ENCODE measurements around the gene H1-8.
"Not testable (repeated sequence)": the region's sequence is repeated elsewhere in the genome, so short reads cannot be mapped to it uniquely, and the experiment has no call there.

The H1-8 gene, protein sequence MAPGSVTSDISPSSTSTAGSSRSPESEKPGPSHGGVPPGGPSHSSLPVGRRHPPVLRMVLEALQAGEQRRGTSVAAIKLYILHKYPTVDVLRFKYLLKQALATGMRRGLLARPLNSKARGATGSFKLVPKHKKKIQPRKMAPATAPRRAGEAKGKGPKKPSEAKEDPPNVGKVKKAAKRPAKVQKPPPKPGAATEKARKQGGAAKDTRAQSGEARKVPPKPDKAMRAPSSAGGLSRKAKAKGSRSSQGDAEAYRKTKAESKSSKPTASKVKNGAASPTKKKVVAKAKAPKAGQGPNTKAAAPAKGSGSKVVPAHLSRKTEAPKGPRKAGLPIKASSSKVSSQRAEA

DNA sequence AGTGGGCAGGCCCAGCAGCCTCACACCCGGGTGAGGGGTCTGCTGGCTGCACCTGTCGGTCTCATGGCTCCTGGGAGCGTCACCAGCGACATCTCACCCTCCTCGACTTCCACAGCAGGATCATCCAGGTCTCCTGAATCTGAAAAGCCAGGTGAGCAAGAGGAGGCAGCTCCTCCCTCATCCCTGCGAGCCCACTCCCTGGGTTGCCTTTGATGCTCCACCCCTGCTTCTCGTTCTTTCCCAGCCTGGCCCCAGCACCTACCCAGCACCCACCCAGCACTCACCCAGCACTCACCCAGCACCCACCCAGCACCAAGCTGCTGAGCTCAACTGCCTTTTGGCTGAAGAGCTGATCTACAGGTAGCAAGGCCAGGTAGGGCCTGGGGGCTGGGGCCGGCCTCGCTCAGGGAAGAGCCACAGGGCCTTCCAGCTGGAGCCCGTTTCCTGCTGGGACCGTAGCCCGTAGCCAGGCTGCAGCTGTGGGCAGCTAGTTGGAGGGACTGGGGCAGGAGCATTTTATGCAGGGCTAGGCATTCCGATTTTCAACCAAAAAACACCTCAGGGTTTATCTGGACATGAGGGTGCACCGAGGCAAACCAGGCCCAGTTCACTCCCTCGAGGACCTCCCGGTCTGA, at the start of gene H1-8:
H1-8 (plus strand) TSS at position 20 of the 635 bp plus-strand sequence; CDS start at position 64, 44 bp downstream.
- DNase-seq, result no peak

DNA sequence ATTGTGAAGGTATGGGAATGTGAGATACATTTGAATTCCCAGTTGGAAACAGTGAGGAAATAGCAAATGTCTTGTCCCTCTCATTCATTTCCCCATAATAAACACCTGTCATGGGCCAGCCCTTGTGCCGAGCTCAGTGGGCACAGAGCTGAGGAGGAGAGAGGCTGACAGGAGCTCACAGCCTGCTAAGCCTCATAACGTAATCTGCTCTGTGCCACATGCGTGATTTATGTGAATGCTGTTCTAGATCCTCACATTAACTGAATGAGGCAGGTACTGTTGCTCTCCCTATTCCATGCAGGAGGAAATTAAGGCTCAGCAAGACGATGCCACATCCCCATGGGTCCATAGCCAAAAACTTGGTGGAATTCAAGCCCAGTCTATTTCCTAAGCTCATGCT, 49.8 kb upstream of the H1-8 start:
- DNase-seq, result no peak

DNA sequence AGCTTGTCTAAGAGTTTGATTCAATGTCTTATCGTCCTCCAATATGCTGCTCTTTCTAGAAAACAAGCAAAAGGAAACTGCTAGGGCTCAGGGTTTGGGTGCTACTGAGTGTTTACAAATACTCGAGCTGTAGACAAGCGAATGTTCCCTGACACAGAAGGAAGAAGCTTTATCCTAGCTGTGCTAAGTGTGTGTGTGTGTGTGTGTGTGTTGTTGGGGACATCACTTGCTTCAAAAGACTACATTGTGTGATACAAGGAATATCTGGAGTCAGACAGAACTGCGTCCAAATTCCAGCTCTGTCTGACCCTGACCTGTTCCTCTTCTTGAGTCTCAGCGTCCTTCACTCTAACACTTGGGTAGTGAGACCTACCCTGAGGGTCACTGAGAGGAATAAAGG, 48.5 kb upstream of the H1-8 start:
- not testable (repeated sequence) for DNase-seq

DNA sequence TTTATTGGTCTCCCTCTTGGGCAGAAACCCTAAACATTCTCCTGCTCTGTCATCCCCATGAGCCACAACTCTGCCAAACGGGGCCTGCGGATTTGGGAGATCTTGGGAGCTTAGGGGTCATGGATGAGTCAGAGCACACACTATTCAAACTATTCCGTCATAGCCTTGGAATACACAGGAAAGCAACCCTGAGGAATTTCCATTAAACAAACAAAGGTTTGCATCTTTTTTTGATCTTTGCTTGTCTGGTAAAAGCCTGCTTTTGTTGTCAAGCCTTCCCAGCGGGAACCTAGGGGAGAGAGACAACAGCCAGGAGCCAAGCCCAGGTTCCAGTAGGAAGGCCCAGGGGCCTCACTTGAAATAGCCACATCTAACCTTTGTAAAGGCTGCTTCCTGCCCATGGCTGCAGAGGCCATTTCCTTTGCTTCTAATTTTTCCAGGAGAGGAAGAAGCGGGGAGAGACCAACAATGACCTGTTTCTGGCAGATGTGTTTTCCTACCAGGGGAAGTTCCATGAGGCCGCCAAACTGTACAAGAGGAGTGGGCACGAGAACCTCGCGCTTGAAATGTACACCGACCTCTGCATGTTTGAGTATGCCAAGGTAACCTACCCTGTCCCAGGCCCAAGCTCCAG, 47.9 kb upstream of the H1-8 start:
- peak; percentile 62 for DNase-seq

DNA sequence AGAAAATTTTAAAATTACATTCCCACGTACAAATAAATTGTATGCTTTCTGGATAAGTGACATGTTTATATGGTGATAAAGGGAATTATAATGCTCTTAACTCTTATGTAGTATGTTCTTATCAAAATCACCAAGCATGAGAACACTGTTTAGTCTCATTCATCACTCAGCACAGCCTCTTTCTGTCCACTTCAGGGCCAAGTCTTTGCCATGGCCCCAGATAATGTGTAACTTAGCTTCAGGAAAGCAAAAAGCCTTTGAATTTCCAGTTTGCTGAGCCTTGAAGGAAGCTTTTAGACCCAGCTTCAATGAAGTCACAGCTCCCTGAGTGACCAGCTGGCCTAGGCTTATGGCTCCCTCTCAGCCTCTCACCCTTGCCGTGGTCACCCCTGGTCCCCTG, 45.1 kb upstream of the H1-8 start:
- DNase-seq, result not testable (repeated sequence)

DNA sequence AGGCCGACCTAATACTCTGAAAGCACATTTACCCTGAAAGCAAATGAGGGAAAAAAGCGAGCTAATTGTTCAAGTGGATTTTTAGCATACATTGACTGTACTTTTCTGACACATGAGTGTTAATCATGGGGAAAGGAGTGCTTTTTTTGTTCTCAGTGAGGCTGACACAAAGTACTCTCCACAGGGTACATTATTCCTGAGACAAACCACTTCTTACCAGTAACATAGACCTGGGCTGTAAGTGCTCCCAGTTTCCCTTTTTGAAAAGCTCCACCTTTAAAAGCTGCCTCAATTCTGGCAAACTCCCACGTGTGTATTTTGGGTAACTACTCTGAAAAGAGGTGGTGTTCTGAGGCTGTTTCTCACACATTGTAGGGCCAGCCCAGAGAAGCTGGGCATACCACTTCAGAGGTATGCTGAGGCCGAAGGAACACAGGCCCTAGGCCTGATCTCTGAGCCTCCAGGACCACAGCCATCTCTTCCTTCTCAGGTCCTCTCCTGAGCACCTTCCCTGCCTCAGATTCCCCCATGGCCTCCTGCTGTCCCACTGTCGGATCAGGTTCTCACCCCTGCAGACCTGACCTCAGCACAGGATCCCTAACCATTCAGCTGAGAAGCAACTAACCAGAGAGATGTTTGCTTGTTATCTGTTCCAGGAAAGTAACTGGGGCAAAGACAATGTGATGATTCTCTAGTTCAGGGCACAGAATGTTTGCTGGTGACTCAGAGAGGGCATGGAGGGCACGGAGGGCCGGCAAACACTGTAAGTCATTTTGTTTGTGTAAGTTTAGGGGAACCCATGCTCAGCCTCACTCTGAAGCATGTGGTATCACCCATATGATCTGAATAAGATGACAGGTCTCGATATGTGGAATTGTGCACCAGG, 44.1 kb upstream of the H1-8 start:
- DNase-seq, result not testable (repeated sequence)

DNA sequence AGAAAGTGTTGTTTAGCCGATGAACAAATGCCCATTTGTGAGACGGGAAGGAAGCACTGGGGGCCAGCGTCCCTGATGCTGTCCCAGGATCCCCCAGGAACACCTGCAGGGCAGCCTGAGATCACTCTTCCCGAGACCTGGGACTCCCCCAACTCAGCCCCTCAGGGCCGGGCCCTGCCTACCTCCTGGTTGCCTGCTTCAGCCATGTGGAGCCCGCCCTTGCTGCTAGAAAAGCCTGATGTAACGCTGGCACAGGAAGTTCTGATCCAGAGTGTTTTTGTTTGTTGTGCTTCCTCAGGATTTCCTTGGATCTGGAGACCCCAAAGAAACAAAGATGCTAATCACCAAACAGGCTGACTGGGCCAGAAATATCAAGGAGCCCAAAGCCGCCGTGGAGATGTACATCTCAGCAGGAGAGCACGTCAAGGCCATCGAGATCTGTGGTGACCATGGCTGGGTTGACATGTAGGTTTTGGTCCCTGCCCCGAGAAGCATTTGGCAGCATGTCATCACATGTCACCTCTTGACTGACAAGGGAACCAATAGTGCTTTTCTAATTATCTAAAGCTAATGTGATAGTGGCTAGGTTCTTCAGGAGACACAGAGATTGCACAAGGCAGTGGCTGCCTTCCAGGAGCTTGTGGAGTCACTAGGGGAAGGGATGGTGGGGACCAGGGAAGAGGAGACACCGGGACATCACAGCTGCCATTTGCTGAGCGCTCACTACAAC, 43.2 kb upstream of the H1-8 start:
- DNase-seq, result not testable (repeated sequence)

DNA sequence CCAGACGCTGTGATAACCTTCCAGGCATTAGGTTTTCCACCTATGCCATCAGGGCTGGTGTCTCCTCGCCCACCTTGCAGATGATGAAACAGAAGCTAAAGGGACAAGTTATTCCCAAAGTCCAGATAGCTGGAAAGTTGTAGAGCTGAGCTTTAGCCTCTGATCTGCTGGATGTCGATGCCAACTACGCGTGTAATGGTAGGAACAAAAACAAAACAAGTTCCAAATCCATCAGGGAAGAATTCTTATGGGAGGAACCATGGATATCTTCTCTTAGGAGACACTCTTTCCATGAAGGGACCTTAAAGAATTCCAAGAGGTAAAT, 42.7 kb upstream of the H1-8 start:
- no peak for DNase-seq

DNA sequence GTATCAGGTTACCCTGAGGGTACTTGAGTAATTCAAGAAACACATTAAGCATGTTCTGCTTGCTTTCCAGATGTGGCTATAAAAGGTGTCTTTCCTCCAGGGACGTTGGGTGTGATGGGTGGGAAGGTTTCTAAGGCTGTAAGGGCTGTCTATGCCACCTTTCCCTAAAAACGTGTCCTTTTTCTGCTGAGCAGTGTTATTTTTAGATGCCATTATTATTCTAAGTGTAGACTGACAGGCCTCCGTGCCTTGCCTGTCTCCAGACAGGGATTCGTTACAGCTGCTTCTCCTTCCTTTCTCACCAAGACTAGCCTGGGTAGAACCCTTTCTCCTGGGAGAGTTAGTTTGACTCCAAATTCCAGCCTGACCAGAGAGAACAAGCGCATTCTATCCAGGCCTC, 41.3 kb upstream of the H1-8 start:
- no peak for DNase-seq

DNA sequence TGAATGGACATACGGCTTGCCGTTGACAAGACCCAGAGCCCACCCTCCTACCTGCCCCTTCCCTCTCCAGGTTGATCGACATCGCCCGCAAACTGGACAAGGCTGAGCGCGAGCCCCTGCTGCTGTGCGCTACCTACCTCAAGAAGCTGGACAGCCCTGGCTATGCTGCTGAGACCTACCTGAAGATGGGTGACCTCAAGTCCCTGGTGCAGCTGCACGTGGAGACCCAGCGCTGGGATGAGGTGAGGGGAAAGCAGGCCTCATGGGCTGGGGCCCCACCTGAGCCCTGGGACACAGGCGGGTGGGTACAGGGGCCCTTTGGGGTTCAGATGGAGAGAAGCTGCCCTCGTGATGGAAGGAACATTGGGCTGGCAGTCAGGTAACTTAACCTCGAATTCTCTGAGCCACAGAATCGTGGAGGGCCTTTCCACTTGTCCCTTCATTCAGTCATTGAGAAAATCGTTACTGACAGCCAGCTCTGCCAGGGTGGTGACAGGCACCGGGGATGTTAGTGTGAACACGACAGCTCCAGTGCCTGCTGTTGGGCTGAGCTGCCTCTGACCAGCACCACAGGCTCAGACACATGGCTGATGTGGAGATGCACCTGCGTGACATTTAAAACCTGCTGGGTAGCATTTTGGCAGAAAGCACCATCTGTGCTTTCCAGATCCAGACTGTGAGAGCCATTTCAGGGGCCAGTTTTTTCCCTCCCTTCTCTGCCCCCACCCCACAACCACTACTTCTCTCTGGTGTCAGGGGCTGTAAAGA, 40.1 kb upstream of the H1-8 start:
- DNase-seq, result no peak

DNA sequence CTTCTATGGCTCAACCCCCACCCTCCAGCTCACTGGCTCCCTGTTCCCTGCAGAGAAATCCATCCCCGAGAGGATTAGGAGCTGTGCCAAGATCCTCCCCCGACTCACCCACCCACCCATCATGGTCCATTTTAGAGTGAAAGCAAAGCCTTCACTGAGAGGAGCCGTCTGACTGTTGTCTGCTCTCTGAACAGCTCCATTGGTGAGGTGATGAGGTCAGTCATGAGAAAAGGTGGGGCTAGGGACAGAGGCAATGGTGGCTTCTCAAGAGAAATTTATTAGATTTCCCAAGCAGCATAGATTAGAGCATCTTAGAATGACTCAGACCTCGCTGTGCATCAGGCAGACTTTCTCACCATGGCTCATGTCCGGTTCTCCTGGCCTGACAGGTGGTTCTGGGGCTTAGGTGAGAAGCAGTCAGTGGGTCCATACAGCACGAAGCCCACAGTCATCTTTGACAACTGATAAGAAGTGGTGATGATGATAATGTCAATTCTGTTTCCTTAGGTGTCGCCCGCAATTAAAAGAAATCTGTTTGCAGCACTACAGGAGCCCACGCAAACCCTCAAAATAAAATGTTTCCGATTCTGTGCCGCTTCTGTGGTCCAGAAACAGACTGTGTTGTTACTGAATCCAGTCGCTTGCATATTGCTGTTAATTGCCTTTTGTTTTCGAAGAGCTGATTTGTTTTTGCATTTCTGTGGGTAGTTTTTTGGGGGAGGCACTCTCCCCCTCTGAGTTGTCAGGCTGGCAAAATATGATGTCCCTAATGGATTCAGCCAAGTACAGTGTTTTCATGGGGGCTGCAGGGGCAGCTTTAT, 39.3 kb upstream of the H1-8 start:
- DNase-seq, result no peak

DNA sequence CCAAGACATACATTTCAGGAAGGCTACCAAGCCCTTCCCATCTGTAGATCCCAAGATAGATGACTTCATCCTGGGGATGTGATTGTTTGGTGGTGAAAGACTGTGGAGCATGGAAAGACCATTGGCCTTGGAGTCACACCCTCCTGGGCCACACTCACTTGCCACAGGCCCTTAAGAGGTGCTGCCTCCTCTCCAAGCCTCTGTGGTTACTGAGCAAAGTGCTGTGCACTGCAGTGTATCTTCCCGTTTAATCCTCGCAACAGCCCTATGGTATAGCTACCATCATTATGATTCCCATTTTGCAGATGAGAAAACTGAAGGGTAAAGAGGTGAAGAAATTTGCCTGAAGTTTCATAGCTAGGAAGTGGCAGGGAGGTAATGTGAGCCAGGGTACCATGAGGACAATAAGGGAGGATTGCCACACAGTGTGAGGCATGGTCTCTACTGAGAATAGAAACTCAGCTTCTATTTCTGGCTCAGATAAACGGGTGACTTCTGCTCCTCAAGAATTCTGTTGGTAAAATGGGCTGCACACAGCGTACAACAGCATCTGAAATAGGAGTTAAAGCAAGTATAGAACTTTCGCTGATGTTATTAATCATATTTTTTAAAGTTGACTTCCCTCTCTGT, 38.4 kb upstream of the H1-8 start:
- no peak for DNase-seq

DNA sequence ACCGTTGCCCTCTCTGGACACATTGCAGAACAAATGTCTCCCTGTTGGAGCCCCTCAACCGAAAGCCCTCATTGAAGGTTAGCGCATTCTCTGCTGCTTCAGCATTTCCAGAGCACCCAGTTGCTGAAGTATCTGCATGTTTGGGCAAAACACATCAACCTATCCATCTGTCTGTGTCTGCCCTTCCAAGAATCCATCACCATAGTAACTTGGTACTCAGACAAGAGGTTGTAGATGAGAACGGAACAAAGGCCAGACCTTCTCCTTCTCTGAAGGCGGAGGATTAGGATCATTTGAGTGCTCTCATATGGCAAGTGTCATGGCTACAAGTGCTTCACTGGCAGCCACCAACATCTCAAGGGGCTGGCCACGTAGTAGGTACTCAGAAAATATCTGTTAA, 37.6 kb upstream of the H1-8 start:
- DNase-seq, result no peak

DNA sequence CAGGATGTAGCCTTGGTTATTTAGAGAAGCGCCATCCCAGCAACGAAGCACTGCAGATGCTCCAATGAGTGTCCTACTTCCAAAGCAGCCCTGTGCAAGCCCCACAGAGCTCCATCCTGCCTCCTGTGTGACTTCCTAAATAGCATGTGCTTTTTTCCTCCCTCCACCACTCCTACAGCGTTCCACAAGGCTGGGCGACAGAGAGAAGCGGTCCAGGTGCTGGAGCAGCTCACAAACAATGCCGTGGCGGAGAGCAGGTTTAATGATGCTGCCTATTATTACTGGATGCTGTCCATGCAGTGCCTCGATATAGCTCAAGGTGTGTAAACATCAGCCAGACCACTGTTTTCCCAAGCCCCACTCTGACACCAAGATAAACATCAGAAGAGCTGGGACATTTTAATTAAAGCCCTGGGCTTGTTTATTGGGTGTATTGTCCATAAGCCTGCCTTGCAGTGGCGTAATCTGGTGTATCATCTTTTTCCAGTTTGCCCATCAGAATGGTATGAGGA, 36.7 kb upstream of the H1-8 start:
- DNase-seq, result no peak

DNA sequence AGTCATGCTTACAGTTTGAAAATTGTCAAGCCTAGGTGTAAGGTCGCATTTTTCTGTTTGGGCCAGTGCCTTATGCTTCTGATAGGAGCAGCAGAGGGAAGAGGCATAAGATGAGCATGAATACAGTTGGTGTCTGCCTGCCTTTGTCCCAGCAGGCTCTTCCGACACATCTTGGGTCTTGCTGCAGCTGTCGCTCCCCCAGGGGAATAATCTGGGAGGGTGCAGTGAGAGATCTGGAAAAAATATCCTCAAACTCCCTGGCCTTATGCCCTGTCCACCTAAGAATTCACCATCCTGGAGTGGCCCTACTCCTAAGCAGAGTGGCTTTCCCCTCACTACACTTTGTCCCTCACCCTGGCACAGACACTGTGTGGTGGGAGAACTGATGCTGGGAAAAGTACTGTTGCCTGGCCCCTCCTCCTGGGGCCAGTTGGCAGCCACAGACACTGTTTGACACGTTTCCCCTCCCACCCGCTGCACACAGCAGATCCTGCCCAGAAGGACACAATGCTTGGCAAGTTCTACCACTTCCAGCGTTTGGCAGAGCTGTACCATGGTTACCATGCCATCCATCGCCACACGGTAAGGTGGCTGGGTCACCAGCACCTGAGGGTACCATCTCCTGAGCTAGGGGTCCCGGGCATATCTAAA, 35.7 kb upstream of the H1-8 start:
- DNase-seq, result no peak

DNA sequence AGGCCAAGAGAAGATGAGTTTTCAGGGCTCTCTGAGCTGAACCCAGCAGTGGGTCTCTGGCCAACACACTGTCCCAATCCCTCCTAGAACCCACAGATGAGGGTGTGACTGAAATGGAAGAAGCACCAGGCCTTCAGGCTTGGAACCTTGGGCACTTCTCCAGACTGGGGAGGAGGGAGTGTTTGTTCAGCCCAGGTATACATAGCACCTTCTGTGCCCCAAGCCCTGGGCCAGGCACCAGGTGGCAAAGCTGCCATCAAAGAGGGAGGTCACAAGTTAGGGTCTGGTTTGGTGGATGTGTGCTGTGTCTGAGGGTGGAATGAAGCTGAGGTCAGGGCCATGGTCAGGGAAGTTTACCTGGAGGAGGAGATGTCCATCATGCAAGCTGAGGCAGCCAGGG, 30.4 kb upstream of the H1-8 start:
- DNase-seq, result no peak

DNA sequence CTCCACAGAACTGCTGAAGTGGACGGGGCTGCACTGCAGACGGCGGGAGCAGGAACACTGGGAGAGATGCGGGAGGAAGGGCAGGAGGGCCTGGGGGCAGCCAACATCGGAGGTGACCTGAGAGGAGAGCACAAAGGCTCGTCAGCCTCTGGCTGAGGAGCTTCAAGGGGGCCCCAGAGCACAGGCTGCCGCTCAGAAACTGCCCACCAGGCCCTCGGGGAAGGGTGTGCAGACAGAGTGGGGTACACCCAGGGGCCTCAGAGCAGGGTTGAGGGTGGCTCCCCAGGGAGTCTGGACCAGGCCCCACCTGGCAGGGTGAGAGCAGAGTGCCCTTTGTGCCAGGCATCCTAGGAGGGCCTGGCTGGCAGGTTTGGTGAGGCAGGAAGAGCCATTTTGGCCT, 29.3 kb upstream of the H1-8 start:
- no peak for DNase-seq

DNA sequence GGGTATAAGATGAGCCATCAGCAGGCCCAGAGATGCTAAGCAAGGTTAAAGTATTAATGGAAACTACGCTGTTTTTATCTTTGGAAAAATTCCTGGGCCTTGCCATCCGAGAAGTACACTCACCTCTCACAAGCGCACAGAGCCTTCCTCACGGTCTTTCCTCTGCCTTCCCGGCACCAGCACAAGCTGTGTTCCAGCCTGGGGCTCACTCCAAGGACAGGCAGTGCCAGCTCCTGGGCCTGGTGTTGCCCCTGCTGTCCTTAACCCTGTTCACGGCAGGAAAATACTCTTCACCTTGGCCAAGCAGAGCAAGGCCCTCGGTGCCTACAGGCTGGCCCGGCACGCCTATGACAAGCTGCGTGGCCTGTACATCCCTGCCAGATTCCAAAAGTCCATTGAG, 28.9 kb upstream of the H1-8 start:
- no peak for DNase-seq

DNA sequence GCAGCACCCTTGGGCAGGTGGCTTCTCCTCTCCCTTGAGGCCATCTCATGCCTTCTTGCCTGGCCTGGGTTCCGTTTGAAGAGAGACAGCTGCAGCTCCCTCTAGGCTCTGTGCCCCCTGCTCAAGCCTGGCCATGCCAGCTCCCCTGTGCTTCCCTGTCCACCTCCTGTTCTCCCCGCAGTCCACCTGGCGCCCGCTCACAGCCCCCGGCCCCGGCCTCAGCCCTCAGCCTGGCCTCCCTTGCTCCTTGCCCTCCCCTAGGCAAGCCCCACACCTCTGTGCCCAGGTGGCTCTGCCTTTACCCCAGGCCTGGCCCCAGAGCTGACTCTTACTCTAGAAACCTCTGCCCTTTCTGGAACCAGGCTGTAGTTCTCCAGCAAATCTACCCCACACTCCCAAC, 28.4 kb upstream of the H1-8 start:
- DNase-seq, result no peak

Measured in NCI-H226 (cell line).